Activated T-cell treated with anti-CD3 and anti-CD28 coated beads for 4 hours (primary cell): ENCODE measurements around the gene PLCH2.
A peak's percentile ranks its signal among the peaks of the same experiment; 100 is the strongest.

ENCODE experiments used
- DNase-seq: peaks from one replicate; pipeline ENCODE4 v3.0.0-alpha.2; 2020

Gene PLCH2

DNA sequence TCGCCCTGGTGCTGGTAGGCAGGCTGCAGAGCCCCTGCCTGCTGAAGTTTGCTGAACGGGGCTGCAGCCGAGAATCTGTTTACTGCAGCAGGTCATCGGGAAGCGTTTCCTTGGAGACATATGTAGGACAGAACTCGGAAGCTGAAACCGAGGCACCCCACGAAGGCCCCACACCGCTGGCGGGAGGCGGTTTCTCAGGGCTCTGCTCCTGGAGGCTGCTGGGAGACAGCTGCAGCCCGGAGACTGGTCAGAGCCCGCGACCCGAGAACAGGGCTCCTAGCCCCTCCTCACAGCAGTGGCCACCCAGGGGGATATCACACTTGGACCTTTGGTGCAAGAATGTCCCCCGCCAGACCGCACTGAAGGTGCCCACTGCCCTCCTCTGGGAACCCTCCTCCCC is 12.7 kb upstream of the PLCH2 start:
- DNase-seq: no peak

DNA sequence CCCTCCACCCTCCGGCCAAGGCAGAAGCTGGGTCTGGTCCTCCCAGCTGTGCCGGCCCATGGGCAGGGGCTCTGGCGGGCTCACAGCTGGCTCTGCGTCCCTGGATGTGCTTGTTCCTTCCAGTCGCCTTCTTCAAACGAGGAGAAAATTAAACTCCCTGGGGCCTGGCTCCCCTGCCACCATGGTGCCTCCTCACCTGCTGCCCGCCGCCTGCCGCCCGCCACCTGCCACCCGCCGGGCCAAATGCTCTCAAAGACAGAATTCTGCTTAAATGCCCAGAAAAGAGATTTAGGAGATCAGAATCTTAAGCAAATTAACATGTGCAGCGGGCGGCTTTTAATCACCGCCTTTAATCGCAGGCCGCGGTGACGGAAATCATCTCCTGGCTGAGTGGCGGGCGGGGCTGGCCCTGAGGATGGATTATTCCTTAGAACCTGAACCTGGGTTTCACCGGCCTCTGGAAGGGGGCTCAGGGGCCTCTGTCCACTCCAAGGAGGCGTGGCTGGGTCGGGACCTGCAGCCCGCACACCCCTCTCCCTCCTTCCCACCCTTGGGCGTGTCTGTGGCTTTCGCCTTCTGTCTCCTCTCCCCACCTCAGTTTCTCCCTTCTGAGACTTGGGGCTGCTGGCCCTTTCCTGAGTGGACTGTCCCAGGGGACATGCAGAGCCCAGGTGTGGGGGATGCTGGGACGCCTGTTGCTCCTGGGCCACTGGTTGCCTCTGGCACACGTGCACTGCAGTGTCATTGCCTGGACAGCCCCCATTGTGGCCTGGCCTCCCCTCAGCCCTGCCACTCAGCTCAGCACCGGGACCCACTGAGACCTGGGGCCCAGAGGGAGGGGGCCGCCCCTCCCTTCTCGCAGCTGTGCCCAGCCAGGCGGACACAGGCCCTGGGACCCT is 10.5 kb upstream of the PLCH2 start:
- DNase-seq: no peak

DNA sequence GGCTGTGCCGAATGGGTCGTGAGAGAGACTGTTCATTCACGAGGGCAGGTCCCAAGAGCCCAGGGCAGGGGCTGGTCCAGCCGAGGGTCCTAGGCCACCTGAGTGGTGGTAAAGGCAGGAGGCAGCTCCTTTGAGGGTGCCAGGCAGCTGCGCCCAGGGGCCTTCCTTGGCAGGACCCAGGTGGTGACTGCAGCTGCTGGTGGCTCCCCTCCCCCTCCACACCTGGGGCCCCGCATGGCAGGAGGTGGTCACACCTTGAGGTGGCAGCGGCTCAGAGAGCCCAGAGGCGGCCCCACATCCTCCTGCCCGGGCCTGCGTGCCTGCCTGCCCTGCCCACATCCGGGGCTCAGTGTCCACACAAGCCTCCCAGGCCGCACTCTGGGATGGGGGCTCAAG is 9.8 kb upstream of the PLCH2 start:
- DNase-seq: no peak

- DNase-seq: no peak
Measured at GRCh38 chr1:2466958-2467554, 9.0 kb upstream of the PLCH2 start.

DNA sequence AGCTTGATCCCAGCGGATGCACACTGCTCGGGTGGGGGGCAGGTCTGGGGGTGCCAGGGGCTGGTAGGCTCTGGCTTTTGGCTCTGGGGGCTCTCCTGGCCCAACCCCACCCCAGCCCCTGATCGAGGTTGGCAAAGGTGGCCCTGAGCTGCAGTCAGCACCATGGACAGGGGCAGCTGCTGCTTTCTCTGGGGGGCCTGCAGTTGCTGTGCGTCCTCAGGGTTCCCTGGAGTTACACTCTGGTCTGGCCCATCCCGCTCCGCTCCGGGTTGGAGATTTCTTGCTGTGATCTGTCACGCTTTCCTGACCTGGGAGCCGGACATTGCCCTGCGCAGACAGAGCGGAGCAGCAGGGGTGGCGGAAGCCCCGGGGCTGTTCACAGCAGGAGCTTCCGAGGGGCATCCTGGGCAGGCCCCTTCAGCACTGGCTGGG is 8.0 kb upstream of the PLCH2 start:
- DNase-seq: peak; percentile 12

- DNase-seq: no peak
Measured at GRCh38 chr1:2468540-2468939, 7.5 kb upstream of the PLCH2 start.

GRCh38 chr1:2469103-2469940 is 6.8 kb upstream of the PLCH2 start:
- no peak for DNase-seq

- DNase-seq: no peak
Measured at GRCh38 chr1:2470290-2471158, 5.6 kb upstream of the PLCH2 start.

- no peak for DNase-seq
Measured at GRCh38 chr1:2471159-2471471, 5.0 kb upstream of the PLCH2 start.

GRCh38 chr1:2471587-2472001 is 4.5 kb upstream of the PLCH2 start:
- DNase-seq: no peak

DNA sequence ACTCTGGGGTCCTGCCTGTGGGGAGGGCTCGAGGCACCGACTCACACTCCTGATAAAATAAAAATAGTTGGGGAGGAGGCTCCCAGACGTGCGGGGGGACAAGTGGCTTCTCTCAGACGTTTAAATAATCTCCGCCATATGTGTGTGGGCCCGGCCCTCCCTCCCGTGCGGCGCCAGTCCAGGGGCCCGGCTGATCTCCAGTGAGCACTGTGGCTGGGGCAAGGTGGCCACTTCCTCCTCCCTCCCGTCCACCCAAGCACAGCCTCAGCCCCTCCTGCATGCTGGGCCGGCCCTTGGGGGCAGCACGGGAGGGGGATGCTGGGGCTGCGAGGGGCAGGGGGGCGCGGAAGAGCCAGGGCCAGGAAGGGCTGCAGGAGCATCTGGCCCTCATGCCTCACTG is 4.0 kb upstream of the PLCH2 start:
- no peak for DNase-seq

DNA sequence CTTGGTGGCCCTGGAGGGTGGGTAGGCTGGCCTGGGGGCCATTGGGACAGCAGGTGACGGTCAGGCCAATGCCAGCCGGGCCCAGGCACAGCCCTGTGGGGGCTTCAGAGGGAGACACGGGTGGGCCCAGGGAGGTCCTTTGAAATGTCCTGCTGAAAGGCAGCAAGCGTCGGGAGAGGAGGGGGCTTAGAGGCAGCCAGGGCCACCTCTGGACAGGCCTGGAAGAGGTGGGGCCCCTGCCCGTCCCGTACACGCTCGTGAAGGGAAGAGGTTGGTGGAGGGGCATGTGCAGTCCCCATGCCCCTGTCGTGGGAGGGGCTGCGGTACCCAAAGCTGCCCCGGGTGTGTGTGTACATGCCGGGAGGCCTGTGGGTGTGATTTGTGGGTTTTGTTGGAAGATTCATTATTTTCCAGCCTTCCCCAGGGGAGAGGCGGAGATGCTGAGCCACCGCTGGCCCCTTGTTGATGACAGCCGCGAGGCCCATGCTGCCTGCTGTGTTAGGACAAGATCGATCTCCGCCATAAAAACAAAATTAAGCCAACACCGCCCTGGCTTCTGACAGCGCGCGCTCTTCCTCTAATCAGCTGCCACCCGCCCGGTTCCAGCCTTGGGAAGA is 3.4 kb upstream of the PLCH2 start:
- DNase-seq: no peak

- no peak for DNase-seq
Measured at GRCh38 chr1:2473198-2473597, 2.9 kb upstream of the PLCH2 start.

DNA sequence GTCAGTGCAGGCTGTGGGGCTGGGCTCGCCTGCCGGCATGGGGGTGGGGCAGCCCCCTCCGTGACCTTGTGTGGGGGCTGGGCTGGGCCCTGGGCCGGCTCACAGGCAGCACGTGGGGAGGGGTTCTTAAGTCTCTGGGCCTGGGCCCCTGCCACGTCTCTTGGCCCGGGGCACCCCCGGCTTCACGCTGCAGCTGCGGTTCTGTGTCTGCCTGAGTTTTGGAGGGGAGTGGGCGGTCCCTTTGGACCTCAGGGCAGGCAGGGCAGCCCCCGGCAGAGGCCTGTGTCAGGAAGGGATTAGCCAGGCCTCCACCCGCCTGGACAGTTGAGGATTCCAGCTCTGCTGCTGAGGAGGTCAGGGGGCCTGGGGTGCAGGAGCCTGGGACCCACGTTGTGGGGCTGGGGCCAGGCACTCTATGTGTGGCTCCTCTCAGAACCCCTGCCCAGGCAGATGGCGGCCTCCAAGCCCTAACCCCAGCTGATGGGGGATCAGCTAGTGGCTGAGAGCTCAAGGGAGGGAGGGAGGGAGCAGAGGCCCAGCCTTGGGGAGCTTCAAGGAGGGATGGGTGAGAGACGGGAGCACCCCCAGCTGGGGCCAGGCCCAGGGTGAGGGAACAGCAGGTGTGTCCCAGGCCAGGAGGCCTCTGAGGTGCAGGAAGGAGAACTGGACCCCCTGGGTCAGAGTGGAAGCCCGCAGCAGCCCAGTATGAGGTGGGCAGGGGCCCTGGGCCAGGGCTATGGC is 1.8 kb upstream of the PLCH2 start:
- no peak for DNase-seq

- DNase-seq: no peak
Measured at GRCh38 chr1:2474933-2475371, 1.1 kb upstream of the PLCH2 start.

DNA sequence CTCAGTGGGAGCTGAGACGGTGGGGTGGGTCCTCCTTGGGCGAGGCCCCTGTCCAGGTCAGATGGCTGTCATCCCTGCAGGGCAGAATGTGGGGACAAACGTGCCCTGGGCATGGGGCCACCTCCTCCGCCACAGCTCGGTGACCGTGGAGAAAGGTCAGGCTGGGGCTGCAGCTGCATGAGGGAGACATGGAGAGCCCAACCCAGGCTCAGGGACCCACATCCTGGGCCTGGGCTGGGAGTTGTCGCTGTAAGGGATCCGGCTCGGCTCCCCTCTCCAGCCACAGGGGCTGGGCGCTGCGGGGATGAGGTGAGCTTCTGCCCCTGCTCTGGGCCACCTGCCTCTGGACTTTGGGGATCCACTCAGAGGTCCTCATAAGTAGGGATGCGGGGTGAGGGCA is 518 bp upstream of the PLCH2 start:
- no peak for DNase-seq

DNA sequence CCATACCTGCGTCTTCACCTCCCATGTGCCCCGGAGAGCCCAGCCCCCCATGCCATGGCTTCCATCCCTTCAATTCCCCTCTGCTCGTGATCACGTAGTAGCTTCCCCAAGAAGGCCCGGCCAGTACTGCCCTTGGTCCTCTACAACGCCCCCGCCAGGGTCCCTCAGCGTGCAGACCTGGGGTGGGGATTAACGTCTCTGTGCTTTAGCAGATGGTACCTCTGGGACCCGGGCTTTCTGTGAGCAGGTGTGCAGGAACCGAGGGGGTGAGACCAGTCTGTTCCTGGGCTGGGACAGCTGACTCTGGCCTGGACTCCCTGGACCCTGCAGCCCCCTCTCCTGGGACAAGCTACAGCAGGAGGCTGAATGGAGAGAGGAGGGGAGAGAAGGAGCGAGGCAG is 1.2 kb downstream of the PLCH2 start:
- no peak for DNase-seq

GRCh38 chr1:2477791-2478499 is 1.9 kb downstream of the PLCH2 start:
- no peak for DNase-seq

- DNase-seq: no peak
Measured at GRCh38 chr1:2479186-2479585, 3.1 kb downstream of the PLCH2 start.

GRCh38 chr1:2479618-2480017 is 3.5 kb downstream of the PLCH2 start:
- DNase-seq: no peak
